Fibroblast of pulmonary artery (primary cell): Measurements from ENCODE around the gene MAP2.

ENCODE experiments used
- DNase-seq: peaks from one replicate; pipeline ENCODE4 v3.0.0-alpha.2; 2010; ENCODE audit warnings: low read depth
- H3K4me3 ChIP-seq: replicated peaks from 2 replicates; pipeline ENCODE4 v1.5.1; 2011; ENCODE audit warnings: low read depth, mild to moderate bottlenecking, control low read depth, low read length, moderate library complexity
- TF ChIP-seq, protein P1 (sequence below): IDR thresholded peaks from 2 replicates; pipeline ENCODE4 v1.5.1; 2011; ENCODE audit warnings: mild to moderate bottlenecking, control low read depth, low read length, inconsistent platforms; ENCODE audit errors: missing control alignments

The MAP2 gene, protein sequence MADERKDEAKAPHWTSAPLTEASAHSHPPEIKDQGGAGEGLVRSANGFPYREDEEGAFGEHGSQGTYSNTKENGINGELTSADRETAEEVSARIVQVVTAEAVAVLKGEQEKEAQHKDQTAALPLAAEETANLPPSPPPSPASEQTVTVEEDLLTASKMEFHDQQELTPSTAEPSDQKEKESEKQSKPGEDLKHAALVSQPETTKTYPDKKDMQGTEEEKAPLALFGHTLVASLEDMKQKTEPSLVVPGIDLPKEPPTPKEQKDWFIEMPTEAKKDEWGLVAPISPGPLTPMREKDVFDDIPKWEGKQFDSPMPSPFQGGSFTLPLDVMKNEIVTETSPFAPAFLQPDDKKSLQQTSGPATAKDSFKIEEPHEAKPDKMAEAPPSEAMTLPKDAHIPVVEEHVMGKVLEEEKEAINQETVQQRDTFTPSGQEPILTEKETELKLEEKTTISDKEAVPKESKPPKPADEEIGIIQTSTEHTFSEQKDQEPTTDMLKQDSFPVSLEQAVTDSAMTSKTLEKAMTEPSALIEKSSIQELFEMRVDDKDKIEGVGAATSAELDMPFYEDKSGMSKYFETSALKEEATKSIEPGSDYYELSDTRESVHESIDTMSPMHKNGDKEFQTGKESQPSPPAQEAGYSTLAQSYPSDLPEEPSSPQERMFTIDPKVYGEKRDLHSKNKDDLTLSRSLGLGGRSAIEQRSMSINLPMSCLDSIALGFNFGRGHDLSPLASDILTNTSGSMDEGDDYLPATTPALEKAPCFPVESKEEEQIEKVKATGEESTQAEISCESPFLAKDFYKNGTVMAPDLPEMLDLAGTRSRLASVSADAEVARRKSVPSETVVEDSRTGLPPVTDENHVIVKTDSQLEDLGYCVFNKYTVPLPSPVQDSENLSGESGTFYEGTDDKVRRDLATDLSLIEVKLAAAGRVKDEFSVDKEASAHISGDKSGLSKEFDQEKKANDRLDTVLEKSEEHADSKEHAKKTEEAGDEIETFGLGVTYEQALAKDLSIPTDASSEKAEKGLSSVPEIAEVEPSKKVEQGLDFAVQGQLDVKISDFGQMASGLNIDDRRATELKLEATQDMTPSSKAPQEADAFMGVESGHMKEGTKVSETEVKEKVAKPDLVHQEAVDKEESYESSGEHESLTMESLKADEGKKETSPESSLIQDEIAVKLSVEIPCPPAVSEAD (N-terminal part only)

DNA sequence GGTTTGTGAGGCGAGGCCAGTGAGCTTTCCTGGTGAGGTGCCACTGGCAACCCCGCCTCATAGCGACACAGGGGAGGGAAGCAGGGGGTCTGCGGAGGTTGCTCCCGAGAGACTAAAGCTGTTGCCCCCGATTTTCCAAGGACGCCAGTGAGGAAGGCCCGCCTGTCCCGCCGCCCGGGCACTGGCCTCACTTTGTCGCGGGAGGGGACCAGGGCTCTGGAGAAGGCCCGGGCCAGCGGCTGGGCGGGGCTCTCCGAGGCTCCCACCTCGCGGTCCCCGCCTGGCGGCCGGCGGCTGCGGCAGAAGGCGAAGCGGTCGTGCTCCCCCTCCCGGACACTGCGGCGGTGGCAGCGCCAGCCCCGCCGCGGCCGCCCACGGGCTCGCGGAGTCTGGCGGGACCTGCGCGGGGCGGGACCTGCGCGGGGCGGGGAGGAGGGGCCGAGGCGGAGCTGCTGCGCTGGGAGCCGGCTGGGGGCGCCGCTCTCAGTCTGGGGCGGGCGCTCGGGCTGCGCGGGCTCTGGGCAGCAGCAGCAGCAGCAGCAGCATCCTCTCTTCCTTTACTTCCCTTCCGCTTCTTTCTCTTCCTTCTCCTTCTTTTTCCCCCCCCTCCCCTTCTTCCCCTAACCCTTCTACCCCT is at the start of gene MAP2:
Gene MAP2 (plus strand): TSS at position 486 of the 637 bp plus-strand sequence. CDS start 229,124 bp downstream, outside the sequence.
- TF ChIP-seq, protein P1, sequence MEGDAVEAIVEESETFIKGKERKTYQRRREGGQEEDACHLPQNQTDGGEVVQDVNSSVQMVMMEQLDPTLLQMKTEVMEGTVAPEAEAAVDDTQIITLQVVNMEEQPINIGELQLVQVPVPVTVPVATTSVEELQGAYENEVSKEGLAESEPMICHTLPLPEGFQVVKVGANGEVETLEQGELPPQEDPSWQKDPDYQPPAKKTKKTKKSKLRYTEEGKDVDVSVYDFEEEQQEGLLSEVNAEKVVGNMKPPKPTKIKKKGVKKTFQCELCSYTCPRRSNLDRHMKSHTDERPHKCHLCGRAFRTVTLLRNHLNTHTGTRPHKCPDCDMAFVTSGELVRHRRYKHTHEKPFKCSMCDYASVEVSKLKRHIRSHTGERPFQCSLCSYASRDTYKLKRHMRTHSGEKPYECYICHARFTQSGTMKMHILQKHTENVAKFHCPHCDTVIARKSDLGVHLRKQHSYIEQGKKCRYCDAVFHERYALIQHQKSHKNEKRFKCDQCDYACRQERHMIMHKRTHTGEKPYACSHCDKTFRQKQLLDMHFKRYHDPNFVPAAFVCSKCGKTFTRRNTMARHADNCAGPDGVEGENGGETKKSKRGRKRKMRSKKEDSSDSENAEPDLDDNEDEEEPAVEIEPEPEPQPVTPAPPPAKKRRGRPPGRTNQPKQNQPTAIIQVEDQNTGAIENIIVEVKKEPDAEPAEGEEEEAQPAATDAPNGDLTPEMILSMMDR, result peak; percentile 43
- peak; percentile 84 for DNase-seq

DNA sequence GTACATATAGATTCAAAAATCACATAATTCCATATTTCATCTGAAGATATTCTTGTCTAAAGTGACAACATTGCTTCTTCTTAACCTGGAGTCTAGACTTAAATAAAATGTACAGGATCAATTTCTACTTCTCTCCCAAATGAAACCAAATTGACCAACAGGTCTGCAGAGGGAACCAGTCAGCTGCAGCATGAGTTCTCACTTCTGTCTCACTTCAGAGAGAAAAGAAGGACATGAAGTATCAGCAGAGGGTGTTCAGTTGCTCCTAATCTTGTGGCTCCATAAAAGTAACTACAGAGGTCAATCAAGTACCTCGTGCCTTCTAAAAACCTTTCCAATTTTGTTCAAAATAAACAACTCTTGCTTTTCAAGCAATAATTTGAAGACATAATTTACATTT is 47.2 kb upstream of the MAP2 start:
- TF ChIP-seq, protein P1, result no peak
- H3K4me3 ChIP-seq, result no peak overlapping the region
- DNase-seq, result no peak

More for the DNA sequence above, at the start of gene MAP2:
- H3K4me3 ChIP-seq, result peak within 1 kb of the TSS; percentile 81

DNA sequence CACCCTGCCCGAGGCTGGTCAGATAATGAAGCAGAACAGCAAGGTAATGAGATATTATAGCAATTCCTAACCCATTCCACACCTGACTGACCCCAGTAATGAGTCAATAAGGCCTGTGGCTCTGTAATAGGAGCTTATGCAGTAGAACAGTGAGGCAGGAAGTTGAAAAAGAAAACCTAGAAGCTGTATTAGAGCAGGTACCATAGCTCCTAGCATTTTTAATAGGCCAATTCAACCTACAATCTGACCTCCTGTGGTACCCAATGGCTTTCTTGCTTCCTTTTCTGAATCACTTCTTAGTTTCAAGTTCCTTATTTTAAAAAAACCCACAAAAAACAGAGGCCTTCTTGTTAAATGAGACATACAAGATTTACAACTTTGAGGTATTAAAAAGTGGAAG is 43.6 kb upstream of the MAP2 start:
- no peak for DNase-seq
- TF ChIP-seq, protein P1, result no peak
- H3K4me3 ChIP-seq, result no peak overlapping the region

DNA sequence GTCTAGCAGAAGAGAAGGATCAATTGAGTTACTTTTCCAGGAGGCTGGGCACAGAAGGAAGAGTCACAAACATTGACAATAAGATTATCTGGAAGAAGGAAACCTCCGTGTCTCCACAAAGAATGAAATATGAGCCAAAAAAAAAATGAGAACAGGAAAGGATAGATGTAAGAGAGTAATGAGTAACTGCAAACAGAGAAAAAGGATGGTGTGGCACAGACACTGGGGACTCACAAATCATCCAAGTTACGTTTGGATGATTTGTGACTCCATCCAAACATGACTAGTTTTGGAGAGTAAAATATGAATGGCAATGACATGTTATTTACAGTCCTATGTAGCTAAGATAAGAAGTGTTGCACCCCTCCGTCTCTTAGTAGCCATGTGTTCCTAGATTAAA is 42.8 kb upstream of the MAP2 start:
- TF ChIP-seq, protein P1, result no peak
- DNase-seq, result no peak
- no peak overlapping the region for H3K4me3 ChIP-seq

DNA sequence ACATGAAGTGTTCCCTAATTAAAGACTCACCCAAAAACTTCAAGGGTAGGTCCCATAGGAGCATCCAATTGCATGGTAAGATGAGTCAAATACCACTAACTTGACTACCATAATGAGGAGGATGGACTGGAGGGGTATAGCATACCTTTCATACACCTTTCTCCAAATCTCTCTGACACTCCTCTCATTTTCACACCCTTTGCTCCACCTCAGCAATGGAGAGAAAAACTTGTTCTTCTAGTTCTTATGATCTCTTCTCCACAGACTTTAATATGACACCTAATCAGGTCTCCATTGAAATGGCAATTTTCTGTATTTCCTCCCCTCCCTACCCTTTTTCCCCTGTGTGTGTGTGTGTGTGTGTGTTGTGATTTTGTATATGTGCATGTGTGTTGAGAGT is 41.1 kb upstream of the MAP2 start:
- DNase-seq, result no peak
- no peak overlapping the region for H3K4me3 ChIP-seq
- TF ChIP-seq, protein P1, result no peak

DNA sequence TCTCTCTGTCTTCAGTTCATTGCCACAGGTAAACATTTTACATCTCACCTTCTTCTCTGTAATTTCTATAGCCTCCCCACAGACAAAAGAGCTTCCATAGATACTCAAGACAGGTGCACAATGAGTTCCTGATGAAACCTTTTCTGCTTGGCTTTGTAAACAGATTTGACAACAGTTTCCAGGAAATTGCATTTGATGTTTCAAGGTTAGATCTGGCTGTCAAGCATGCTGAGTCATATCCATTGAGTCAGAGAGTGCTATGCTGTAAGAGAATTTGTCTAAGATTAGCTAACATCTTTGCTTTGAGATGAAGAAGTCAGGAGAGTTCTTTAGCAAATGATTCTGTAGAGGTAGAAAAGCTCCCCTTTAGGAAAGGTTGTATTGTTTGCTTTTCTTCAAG is 40.6 kb upstream of the MAP2 start:
- TF ChIP-seq, protein P1, result no peak
- peak; percentile 87 for DNase-seq
- H3K4me3 ChIP-seq, result no peak overlapping the region
